LNCaP clone FGC (cell line): ENCODE results near the gene INPP5A.

Experiments
- DNase-seq: peaks from one replicate; pipeline ENCODE4 v3.0.0-alpha.2; 2011; ENCODE audit warnings: low read depth
- H3K4me3 ChIP-seq: 2 replicates; pipeline ENCODE4 v1.5.1; 2011; ENCODE audit warnings: mild to moderate bottlenecking, low read depth, low read length, control low read depth
- CTCF ChIP-seq: IDR thresholded peaks from 2 replicates; pipeline ENCODE4 v1.5.1; 2012; ENCODE audit warnings: mild to moderate bottlenecking; ENCODE audit not compliant: control insufficient read depth, insufficient read depth; ENCODE audit errors: extremely low read depth

INPP5A gene

GRCh38 chr10:132786884-132787494 is 249.4 kb downstream of the INPP5A start:
- no peak for TF ChIP-seq CTCF
- no peak overlapping the region for H3K4me3 ChIP-seq
- DNase-seq: no peak

- no peak for DNase-seq
- no peak for TF ChIP-seq CTCF
- no peak overlapping the region for H3K4me3 ChIP-seq
Observed at GRCh38 chr10:132787495-132788179, 250.1 kb downstream of the INPP5A start.

GRCh38 chr10:132788180-132788830 is 250.7 kb downstream of the INPP5A start:
- peak; percentile 53 for TF ChIP-seq CTCF
- DNase-seq: no peak
- no peak overlapping the region for H3K4me3 ChIP-seq

- no peak for TF ChIP-seq CTCF
- no peak overlapping the region for H3K4me3 ChIP-seq
- DNase-seq: no peak
Observed at GRCh38 chr10:132788831-132789219, 251.2 kb downstream of the INPP5A start.

- TF ChIP-seq CTCF: no peak
- H3K4me3 ChIP-seq: no peak overlapping the region
- no peak for DNase-seq
Observed at GRCh38 chr10:132789659-132790148, 252.1 kb downstream of the INPP5A start.

GRCh38 chr10:132790470-132790869 is 252.9 kb downstream of the INPP5A start:
- H3K4me3 ChIP-seq: no peak overlapping the region
- TF ChIP-seq CTCF: no peak
- DNase-seq: no peak
